ENCODE results near the gene LPP. TPM values are rescaled to one million over a fixed set of nuclear protein-coding genes. Genes with fewer than 3 reads are reported as not detected.

LPP gene
- total RNA-seq, 1 experiment from 2014 or later = 22.1 TPM

- DNase-seq (ENCODE audit: extremely low read depth, low read depth) = no peak
Measured at GRCh38 chr3:188829130-188829529, 675.2 kb downstream of the LPP start.

GRCh38 chr3:188829576-188829975, 675.6 kb downstream of the LPP start:
- DNase-seq (ENCODE audit: extremely low read depth, low read depth) = no peak

GRCh38 chr3:188830893-188831292, 676.9 kb downstream of the LPP start:
- DNase-seq (ENCODE audit: extremely low read depth, low read depth) = peak; percentile 1

GRCh38 chr3:188832146-188832545, 678.2 kb downstream of the LPP start:
- no peak for DNase-seq (ENCODE audit: extremely low read depth, low read depth)

- DNase-seq (ENCODE audit: extremely low read depth, low read depth) = no peak
Measured at GRCh38 chr3:188832961-188833721, 679.2 kb downstream of the LPP start.

GRCh38 chr3:188834349-188834748, 680.4 kb downstream of the LPP start:
- no peak for DNase-seq (ENCODE audit: extremely low read depth, low read depth)

- no peak for DNase-seq (ENCODE audit: extremely low read depth, low read depth)
Measured at GRCh38 chr3:188839187-188839695, 685.3 kb downstream of the LPP start.

- no peak for DNase-seq (ENCODE audit: extremely low read depth, low read depth)
Measured at GRCh38 chr3:188840290-188840689, 686.3 kb downstream of the LPP start.

GRCh38 chr3:188841906-188842305, 687.9 kb downstream of the LPP start:
- no peak for DNase-seq (ENCODE audit: extremely low read depth, low read depth)

- no peak for DNase-seq (ENCODE audit: extremely low read depth, low read depth)
Measured at GRCh38 chr3:188842639-188843038, 688.7 kb downstream of the LPP start.

- DNase-seq (ENCODE audit: extremely low read depth, low read depth) = no peak
Measured at GRCh38 chr3:188844096-188844495, 690.1 kb downstream of the LPP start.

- no peak for DNase-seq (ENCODE audit: extremely low read depth, low read depth)
Measured at GRCh38 chr3:188845514-188845913, 691.6 kb downstream of the LPP start.

GRCh38 chr3:188848947-188849346, 695.0 kb downstream of the LPP start:
- no peak for DNase-seq (ENCODE audit: extremely low read depth, low read depth)

- no peak for DNase-seq (ENCODE audit: extremely low read depth, low read depth)
Measured at GRCh38 chr3:188853856-188854771, 700.2 kb downstream of the LPP start.

GRCh38 chr3:188854772-188855149, 700.8 kb downstream of the LPP start:
- DNase-seq (ENCODE audit: extremely low read depth, low read depth) = no peak

GRCh38 chr3:188855675-188856074, 701.7 kb downstream of the LPP start:
- no peak for DNase-seq (ENCODE audit: extremely low read depth, low read depth)

GRCh38 chr3:188860147-188860546, 706.2 kb downstream of the LPP start:
- no peak for DNase-seq (ENCODE audit: extremely low read depth, low read depth)

- no peak for DNase-seq (ENCODE audit: extremely low read depth, low read depth)
Measured at GRCh38 chr3:188861842-188862744, 708.1 kb downstream of the LPP start.

- no peak for DNase-seq (ENCODE audit: extremely low read depth, low read depth)
Measured at GRCh38 chr3:188863999-188864406, 710.0 kb downstream of the LPP start.

- DNase-seq (ENCODE audit: extremely low read depth, low read depth) = no peak
Measured at GRCh38 chr3:188867691-188868265, 713.8 kb downstream of the LPP start.
